Ovary (tissue), 9 donors: ENCODE measurements around the gene NEDD4L. TPM values are rescaled to one million over a fixed set of nuclear protein-coding genes. Genes with fewer than 3 reads are reported as not detected.
A peak's percentile ranks its signal among the peaks of the same experiment; 100 is the strongest.

ENCODE experiments used
- DNase-seq, 5 donors: peaks; one replicate each; pipeline ENCODE4 v3.0.0-alpha.2; 2019 to 2020
- H3K27ac ChIP-seq, 2 donors: fragments of 200-600 bp; one replicate each; pipeline versions ENCODE4 v1.5.1 to v1.8.0; 2019 to 2022
- H3K27me3 ChIP-seq: fragments of 200-600 bp; one replicate; pipeline ENCODE4 v1.8.0; 2022
- H3K36me3 ChIP-seq: fragments of 200-600 bp; sonication (generic); one replicate; pipeline ENCODE4 v1.5.1; 2019
- H3K4me1 ChIP-seq: one replicate; pipeline ENCODE4 v1.8.1; 2013; ENCODE audit warnings: mild to moderate bottlenecking, moderate library complexity; ENCODE audit not compliant: insufficient read depth
- H3K4me3 ChIP-seq: fragments of 200-600 bp; sonication (generic); one replicate; pipeline ENCODE4 v1.5.1; 2017
- H3K9me3 ChIP-seq, 2 donors: fragments of 200-600 bp in 1 of 2; sonication (generic) in 1 of 2; one replicate each; pipeline versions ENCODE4 v1.5.1 to v1.8.1; 2013 to 2019; ENCODE audit warnings: mild to moderate bottlenecking in 1 of 2, moderate library complexity in 1 of 2
- EP300 ChIP-seq: sonication (generic); formaldehyde crosslinking; IDR thresholded peaks from one replicate; pipeline ENCODE4 v1.6.1; 2017; ENCODE audit warnings: antibody characterized with exemption
- POLR2A ChIP-seq: fragments of 450-650 bp; IDR thresholded peaks from one replicate; pipeline ENCODE4 v1.6.1; 2017; ENCODE audit warnings: antibody characterized with exemption, mild to moderate bottlenecking, moderate library complexity
- WGBS, 3 donors: extraction: QIAGEN DNeasy Blood & Tissue Kit in 1 of 3; methylation state at CpG; one replicate each; pipeline versions ENCODE4 v1.1.5 to v1.1.7; 2013 to 2017; 5-methylcytosine and 5-hydroxymethylcytosine counted together
- intact Hi-C, 4 donors: fragments of 100-400 bp; cut with DNase I; formaldehyde crosslinking; loops; one replicate each; pipeline versions ENCODE4 v1.11.0 to v1.15.1; 2022 to 2023
- polyA plus RNA-seq, 2 donors: library from polyadenylated mRNA; stranded (reverse); fragments of 200-250 nt in 1 of 2; fragments of 350-450 nt in 1 of 2; fragmentation: Illumina TruSeq in 1 of 2; extraction: RNeasy Lipid Tissue Mini Kit (QIAGEN cat#74804) in 1 of 2; gene quantifications; one replicate each; pipeline ENCODE4 v1.2.3, GENCODE V29; 2013 to 2014
- total RNA-seq, 7 donors: library from RNA; depleted of rRNA in 2 of 7; stranded (reverse); fragments of >200 nt in 2 of 7; fragmentation: NEBNext Ultra II Directional in 3 of 7; extraction: Animal tissue kit (Norgen Biotek cat#: 25700) in 3 of 7; gene quantifications; one replicate each; pipeline versions ENCODE4 v1.1.0 to v1.2.4, GENCODE V29; 2016 to 2023
- TF ChIP-seq, protein P1 (sequence below), 3 donors: fragments of 450-650 bp in 2 of 3; fragments of 200-600 bp in 1 of 3; IDR thresholded peaks; one replicate each; pipeline versions ENCODE4 v1.5.1 to v1.8.0; 2016 to 2022; ENCODE audit warnings: antibody characterized with exemption in 3 of 3, mild to moderate bottlenecking in 1 of 3
- donor health status: DM: no; HTN: no; CAD: no; lungs with moderate emphysema.
- donor health status: DM: no; HTN: no; CAD: no.
- donor health status: Bipolar disorder and iron deficiency.
- donor health status: DM: yes; HTN: yes; CAD: no.
- donor health status: DM: no; HTN: no; CAD: no.
- donor health status: DM: yes; HTN: yes; CAD: no.

NEDD4L gene
- total and polyA plus RNA-seq, 9 donors: 11.0 to 75.2 (median 18.2) TPM

GRCh38 chr18:58321986-58322385, 278.0 kb downstream of the NEDD4L start:
- Histone ChIP-seq H3K9me3 (no peaks in the 10 kb centered on the region), H3K4me1 (no peaks in the 10 kb centered on the region), H3K4me3 (no peak overlapping the region), H3K27me3 (no peaks in the 10 kb centered on the region), H3K36me3 (no peaks in the 10 kb centered on the region), H3K27ac (no peak overlapping the region)
- DNase-seq: peak in 1 of 5 donors; percentile 39
- no peak for TF ChIP-seq EP300
- TF ChIP-seq, protein P1, sequence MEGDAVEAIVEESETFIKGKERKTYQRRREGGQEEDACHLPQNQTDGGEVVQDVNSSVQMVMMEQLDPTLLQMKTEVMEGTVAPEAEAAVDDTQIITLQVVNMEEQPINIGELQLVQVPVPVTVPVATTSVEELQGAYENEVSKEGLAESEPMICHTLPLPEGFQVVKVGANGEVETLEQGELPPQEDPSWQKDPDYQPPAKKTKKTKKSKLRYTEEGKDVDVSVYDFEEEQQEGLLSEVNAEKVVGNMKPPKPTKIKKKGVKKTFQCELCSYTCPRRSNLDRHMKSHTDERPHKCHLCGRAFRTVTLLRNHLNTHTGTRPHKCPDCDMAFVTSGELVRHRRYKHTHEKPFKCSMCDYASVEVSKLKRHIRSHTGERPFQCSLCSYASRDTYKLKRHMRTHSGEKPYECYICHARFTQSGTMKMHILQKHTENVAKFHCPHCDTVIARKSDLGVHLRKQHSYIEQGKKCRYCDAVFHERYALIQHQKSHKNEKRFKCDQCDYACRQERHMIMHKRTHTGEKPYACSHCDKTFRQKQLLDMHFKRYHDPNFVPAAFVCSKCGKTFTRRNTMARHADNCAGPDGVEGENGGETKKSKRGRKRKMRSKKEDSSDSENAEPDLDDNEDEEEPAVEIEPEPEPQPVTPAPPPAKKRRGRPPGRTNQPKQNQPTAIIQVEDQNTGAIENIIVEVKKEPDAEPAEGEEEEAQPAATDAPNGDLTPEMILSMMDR (IDR thresholded peaks at IDR 0.05): peak in 1 of 3 donors; percentile 27
- WGBS, 3 donors: 11 to 14% (median 11%) methylated on average over 6 of the region's 6 CpGs
- intact Hi-C loops: no loop called here

- Histone ChIP-seq H3K27ac (no peak overlapping the region), H3K4me3 (no peak overlapping the region), H3K36me3 (no peaks in the 10 kb centered on the region), H3K9me3 (no peaks in the 10 kb centered on the region), H3K4me1 (no peaks in the 10 kb centered on the region), H3K27me3 (no peaks in the 10 kb centered on the region)
- DNase-seq: no peak
- intact Hi-C loops: no loop called here
- 85 to 88% (median 88%) methylated on average over 3 to 5 of the region's 5 CpGs for WGBS, 3 donors
- TF ChIP-seq, protein P1 (IDR thresholded peaks at IDR 0.05): no peak
- TF ChIP-seq POLR2A: no peak
- no peak for TF ChIP-seq EP300
These were observed 278.4 kb downstream of the NEDD4L start for GRCh38 chr18:58322464-58322863.

DNA sequence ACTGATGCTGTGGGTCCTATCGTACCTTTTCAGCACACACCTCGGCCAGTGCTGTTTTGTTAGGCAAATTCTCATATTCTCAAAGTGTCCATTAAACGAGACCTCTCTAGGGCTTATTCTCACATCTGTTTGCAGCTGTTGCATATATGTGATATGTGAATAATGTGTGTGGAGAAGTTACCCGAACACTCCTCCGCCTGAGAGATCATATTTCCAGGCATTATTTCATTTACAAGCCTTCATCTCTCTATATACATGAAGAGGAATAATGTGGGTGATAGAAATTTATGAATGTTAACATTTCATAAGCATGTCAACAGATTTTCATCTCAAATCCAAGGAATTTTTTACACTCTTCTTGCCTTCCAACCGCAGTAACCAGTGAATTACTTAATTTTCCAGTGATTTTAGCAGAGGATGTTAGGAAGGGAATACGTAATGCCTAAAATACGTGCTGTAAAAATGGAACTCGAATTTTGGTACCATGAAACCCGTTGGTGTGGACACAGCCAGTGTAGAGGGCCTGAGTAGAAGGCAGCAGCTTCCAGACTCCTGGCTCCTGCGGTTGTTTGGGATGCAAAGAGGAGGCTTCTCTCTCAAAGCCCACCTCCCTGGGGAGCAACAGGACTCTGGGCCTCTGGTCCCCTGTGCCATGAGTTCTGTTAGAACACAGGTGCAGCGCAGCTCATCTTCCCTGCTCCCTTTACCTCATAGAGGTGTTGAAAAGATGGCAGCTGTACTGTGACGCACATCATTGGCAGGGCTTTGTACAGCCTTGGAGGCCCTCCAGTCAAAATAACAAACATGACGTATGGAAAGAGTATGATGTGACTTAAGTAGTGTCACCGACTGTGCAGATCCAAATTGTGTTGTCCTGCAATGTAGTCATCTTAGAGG, 280.1 kb downstream of the NEDD4L start:
- TF ChIP-seq EP300 (no peak), POLR2A (no peak)
- TF ChIP-seq, protein P1 (IDR thresholded peaks at IDR 0.05): no peak
- no peaks in the 10 kb centered on the region for H3K27me3 ChIP-seq
- H3K9me3 ChIP-seq: no peaks in the 10 kb centered on the region
- H3K27ac ChIP-seq: no peak overlapping the region
- no peaks in the 10 kb centered on the region for H3K36me3 ChIP-seq
- no peaks in the 10 kb centered on the region for H3K4me1 ChIP-seq
- WGBS, 3 donors: 85 to 87% (median 86%) methylated on average over 15 of the region's 15 CpGs
- DNase-seq: no peak
- no peak overlapping the region for H3K4me3 ChIP-seq
- intact Hi-C loops: no loop called here

GRCh38 chr18:58324824-58325480, 280.9 kb downstream of the NEDD4L start:
- WGBS, 3 donors: 89 to 92% (median 92%) methylated on average over 16 of the region's 16 CpGs
- no peak for TF ChIP-seq POLR2A
- TF ChIP-seq, protein P1 (IDR thresholded peaks at IDR 0.05): no peak
- TF ChIP-seq EP300: no peak
- no peak overlapping the region for H3K27ac ChIP-seq
- H3K4me1 ChIP-seq: no peaks in the 10 kb centered on the region
- no peaks in the 10 kb centered on the region for H3K9me3 ChIP-seq
- no peaks in the 10 kb centered on the region for H3K27me3 ChIP-seq
- intact Hi-C loops: no loop called here
- no peak for DNase-seq
- H3K4me3 ChIP-seq: no peak overlapping the region
- H3K36me3 ChIP-seq: no peaks in the 10 kb centered on the region
